Measurements from ENCODE around the gene IL27RA.

The IL27RA gene

GRCh38 chr19:13995017-13995728, 36.4 kb upstream of the IL27RA start:
- ATAC-seq = no peak
- no peak for TF ChIP-seq RARB (CRISPR knock-in tag; IDR thresholded peaks at IDR 0.05)
- no peak for TF ChIP-seq TSHZ2 (CRISPR knock-in tag; IDR thresholded peaks at IDR 0.05)
- no peak for TF ChIP-seq GLIS3 (CRISPR knock-in tag; IDR thresholded peaks at IDR 0.05)

- ATAC-seq = no peak
Measured at GRCh38 chr19:13995878-13996765, 35.4 kb upstream of the IL27RA start.

More at GRCh38 chr19:13995878-13996765, 35.4 kb upstream of the IL27RA start:
- no peak for TF ChIP-seq ZFP3 (CRISPR knock-in tag; IDR thresholded peaks at IDR 0.05)
- no peak for TF ChIP-seq CSDC2 (CRISPR knock-in tag; IDR thresholded peaks at IDR 0.05)
- TF ChIP-seq TSHZ2 (CRISPR knock-in tag; IDR thresholded peaks at IDR 0.05) = no peak
- TF ChIP-seq ESRRG (CRISPR knock-in tag; IDR thresholded peaks at IDR 0.05) = no peak
- no peak for TF ChIP-seq TCF4 (CRISPR knock-in tag; IDR thresholded peaks at IDR 0.05; ENCODE audit: borderline replicate concordance)
- TF ChIP-seq POU6F1 (CRISPR knock-in tag; IDR thresholded peaks at IDR 0.05; ENCODE audit: borderline replicate concordance, low read depth) = no peak
- no peak for TF ChIP-seq SNAI2 (CRISPR knock-in tag; IDR thresholded peaks at IDR 0.05)
- TF ChIP-seq ZFP30 (CRISPR knock-in tag; IDR thresholded peaks at IDR 0.05) = no peak
- TF ChIP-seq RARB (CRISPR knock-in tag; IDR thresholded peaks at IDR 0.05) = no peak
- TF ChIP-seq ARNTL (CRISPR knock-in tag; IDR thresholded peaks at IDR 0.05; ENCODE audit: borderline replicate concordance, low read depth) = no peak
- TF ChIP-seq CSRNP3 (CRISPR knock-in tag; IDR thresholded peaks at IDR 0.05) = no peak
- TF ChIP-seq ZNF70 (CRISPR knock-in tag; IDR thresholded peaks at IDR 0.05) = no peak
- no peak for TF ChIP-seq ZC3H10 (CRISPR knock-in tag; IDR thresholded peaks at IDR 0.05)
- no peak for TF ChIP-seq BACH2 (CRISPR knock-in tag; IDR thresholded peaks at IDR 0.05; ENCODE audit: borderline replicate concordance)
- TF ChIP-seq ISL1 (CRISPR knock-in tag; IDR thresholded peaks at IDR 0.05) = no peak
- TF ChIP-seq TOX (CRISPR knock-in tag; IDR thresholded peaks at IDR 0.05; ENCODE audit: borderline replicate concordance) = no peak
- no peak for TF ChIP-seq GLIS3 (CRISPR knock-in tag; IDR thresholded peaks at IDR 0.05)
- no peak for TF ChIP-seq ZNF8 (CRISPR knock-in tag; IDR thresholded peaks at IDR 0.05)
